AG09319 (cell line): ENCODE data around the gene NTSR2.

Experiments
- DNase-seq: peaks from one replicate; pipeline ENCODE4 v3.0.0-alpha.2; 2010; ENCODE audit warnings: low read depth; ENCODE audit errors: extremely low read depth
- CTCF ChIP-seq: IDR thresholded peaks from 2 replicates; pipeline ENCODE4 v1.5.1; 2011; ENCODE audit warnings: low read depth, mild to moderate bottlenecking, inconsistent platforms, low read length, moderate library complexity

NTSR2 gene

GRCh38 chr2:11708106-11708505 is 38.1 kb upstream of the NTSR2 start:
- DNase-seq, result no peak
- TF ChIP-seq CTCF, result no peak

GRCh38 chr2:11705711-11706110 is 35.7 kb upstream of the NTSR2 start:
- no peak for DNase-seq
- no peak for TF ChIP-seq CTCF

GRCh38 chr2:11705063-11705462 is 35.1 kb upstream of the NTSR2 start:
- no peak for TF ChIP-seq CTCF
- no peak for DNase-seq

GRCh38 chr2:11703700-11704099 is 33.7 kb upstream of the NTSR2 start:
- DNase-seq, result no peak
- no peak for TF ChIP-seq CTCF

GRCh38 chr2:11702946-11703345 is 33.0 kb upstream of the NTSR2 start:
- DNase-seq, result no peak
- TF ChIP-seq CTCF, result no peak

GRCh38 chr2:11701751-11702301 is 31.8 kb upstream of the NTSR2 start:
- TF ChIP-seq CTCF, result no peak
- no peak for DNase-seq

GRCh38 chr2:11701206-11701605 is 31.2 kb upstream of the NTSR2 start:
- DNase-seq, result no peak
- no peak for TF ChIP-seq CTCF
